ENCODE data around the gene BEX1.

GRCh38 chrX:103051260-103051789 lies 12.6 kb downstream of the BEX1 start:
- no peak for TF ChIP-seq EP300 (IDR thresholded peaks at IDR 0.05)
- TF ChIP-seq CTCF (IDR thresholded peaks at IDR 0.05), result no peak
